GM18499 (cell line): ENCODE data around the gene BCAS4.

ENCODE experiments used
- ATAC-seq: cut with Tn5 transposase; IDR thresholded peaks from one replicate; pipeline ENCODE4 v1.9.1; 2021; ENCODE audit warnings: moderate number of reproducible peaks; ENCODE audit not compliant: insufficient read depth, unreplicated experiment

The BCAS4 gene

DNA sequence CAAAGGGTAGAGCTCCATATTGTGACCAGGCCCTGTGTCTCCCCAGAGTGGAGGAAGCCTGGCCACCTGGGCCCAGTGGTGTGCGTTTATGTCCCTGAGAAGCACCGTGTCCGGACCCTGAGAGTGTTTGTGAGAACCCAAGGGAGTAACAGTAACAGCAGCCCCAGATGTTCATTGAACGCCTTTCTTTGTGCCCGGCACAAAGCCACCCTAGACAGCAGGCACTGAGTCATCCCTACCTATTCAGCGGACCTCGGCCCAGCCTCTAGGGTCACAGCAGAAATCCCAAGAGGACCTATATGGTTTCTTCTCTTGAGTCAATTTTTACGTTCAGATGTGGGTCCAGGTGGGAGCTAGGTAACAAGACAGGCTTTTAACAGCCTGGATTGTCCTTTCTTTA, 24.5 kb downstream of the BCAS4 start:
- ATAC-seq: no peak

DNA sequence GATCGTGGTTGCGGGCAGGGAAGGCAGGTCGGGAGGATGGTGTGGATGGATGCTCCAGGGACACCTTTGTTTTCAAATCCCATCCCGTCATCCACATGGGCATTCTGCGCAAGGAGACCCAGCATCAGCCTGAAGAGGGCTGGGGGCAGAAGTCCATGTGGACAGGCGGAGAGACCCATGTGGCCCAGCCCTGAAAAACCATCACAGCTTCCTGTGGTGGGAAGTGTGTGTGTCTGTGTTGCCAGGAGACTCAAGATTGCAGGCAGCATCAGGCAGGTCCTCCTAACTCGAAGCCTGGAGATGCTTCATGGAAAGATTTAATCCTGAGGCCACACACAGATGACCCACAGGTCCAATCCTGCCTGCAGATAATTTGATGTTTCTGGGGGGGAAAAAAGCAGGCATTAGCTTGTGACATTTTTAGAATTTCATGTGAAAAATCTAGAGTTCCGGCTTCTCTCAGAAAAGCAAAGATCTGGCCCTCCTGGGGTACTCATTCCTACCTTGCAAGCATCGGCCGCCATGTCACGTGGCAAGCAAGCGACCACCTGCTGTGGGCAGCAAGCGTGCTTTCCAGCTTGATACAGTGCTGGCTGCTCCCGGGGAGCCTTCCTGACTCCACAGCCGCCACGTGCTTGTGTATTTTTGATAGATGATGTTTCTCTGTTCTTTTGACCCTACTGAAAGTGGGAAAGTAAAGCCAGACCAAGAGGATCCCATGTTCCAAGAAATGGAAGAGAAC, 25.8 kb downstream of the BCAS4 start:
- no peak for ATAC-seq

DNA sequence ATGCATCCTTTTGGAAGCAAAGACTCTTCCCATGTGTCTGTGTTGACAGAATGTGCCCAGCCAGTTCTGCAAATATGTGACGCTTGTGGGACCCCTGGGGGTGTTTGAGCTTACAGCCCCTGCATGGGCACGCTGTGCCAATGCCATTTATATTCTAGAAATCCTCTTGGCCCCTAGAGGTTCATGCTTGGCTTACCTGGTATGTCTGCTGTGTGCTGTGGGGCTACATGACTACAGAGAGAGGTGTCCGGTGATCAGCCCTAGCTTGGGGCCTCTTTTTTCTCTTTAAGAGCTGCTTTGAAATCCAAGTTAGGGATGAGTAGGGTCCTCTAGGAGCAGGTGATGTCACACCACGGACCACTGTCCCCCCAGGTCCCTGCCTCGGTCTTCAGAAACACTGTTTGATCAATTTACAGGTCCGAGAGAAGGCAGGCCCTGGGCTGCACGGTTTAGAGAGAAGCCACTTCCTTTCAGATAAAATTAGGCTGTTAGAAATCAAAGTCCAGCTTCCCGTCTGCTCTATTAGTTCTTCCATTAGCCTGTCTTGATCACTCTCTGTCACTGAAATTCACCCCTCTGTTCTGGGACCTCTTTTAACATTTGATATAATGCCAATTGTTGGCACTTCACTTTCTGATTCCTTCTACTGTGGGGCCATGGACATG, 26.5 kb downstream of the BCAS4 start:
- ATAC-seq: no peak

DNA sequence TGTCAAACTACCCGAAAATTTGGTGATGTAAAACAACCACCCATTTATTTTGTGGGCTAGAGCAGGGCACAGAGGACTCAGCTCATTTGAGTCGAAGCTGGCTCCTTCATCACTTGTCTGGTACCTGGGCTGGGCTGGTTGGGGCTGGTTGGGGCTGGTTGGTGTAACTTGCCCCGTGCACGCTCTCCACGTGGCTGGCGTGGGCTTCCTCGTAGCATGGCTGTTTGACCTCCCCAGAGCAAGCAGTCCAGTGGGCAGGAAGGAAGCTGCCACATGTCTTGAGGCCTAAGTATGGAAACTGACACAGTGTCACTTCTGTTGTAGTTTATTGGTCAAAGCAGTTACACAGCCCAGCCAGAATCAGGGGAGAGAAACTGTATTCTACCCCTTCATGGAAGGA, 27.1 kb downstream of the BCAS4 start:
- no peak for ATAC-seq

DNA sequence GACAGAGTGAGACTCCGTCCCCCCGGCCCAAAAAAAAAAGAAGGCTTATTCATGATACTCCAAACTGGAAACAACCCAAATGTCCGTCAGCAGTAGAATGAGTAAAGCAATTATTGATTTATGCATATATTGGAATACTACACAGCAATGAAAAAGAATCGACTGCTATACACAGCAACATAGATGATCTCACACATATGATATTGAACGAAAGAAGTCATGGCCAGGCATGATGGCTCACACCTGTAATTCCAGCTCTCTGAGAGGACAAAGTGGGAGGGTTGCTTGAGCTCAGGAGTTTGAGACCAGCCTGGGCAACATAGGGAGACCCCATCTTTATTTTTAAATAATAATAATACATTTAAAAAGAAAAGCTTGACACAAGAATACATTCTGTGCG, 28.5 kb downstream of the BCAS4 start:
- ATAC-seq: no peak

DNA sequence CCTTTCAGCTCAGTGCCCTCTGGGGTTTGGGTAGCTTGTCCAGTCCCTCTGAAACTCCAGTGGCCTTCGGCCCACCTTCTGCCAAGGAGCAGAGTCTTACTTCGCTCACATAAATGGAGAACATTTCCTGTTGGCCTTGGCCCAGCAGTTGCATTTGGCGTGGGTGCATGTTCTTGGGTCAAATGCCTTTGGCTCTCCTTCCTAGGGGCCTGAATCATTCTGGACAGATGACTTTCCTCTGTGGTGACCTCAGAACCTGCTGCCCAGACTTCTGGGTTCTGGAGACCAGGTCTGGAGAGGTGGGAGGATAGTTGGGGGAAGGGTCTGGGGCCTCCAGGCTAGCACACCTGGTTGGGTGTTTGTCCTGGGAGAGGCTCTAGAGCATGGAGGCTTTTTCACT, 29.3 kb downstream of the BCAS4 start:
- no peak for ATAC-seq

DNA sequence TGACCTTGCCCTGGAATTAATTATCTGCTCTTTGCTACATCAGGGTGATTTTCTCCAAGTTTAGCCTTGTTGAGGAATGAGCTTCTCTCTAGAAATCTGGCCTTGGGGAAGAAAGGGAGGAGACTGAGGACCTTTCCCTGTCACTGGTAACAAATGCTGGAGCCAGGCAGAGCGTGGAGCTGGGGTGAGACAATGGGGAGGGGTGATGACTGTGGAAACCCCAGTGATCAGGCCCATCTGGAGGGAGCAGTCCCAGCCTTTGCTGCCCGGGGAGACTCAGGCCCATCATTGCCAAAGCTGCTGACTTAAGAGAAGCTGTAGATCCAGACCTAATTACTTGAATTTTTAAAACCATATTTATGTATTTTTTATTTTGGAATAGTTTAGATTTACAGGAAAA, 31.3 kb downstream of the BCAS4 start:
- ATAC-seq: no peak

DNA sequence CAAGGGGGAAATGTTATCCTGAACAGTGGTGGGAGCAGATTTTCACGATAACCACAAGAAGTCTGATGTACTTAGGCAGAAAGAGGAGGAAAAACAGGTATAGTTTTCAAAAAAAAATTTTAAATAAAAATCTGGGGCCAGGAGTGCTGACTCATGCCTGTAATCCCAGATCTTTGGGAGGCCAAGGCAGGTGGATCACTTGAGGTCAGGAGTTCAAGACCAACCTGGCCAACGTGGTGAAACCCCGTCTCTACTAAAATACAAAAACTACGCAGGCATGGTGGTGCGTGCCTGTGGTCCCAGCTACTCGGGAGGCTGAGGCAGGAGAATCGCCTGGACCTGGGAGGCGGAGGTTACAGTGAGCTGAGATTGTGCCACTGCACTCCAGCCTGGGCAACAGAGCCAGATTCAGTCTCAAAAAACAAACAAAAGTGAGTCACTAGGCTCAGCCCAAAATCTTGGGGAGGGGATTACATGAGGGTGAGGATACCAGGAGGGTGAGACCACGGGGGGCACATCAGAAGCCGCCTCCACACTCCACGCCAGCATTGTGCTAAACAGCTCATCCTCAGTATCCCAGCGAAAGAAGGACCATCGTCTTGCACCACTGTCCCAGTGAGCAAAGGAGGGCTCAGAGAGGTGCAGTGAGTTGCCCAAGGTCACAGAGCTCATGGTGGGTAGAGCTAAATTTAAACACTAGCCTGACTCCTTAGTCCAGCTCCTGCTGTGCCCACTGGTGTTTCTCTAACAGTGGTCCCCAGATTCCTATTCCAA, 33.7 kb downstream of the BCAS4 start:
- ATAC-seq: no peak

DNA sequence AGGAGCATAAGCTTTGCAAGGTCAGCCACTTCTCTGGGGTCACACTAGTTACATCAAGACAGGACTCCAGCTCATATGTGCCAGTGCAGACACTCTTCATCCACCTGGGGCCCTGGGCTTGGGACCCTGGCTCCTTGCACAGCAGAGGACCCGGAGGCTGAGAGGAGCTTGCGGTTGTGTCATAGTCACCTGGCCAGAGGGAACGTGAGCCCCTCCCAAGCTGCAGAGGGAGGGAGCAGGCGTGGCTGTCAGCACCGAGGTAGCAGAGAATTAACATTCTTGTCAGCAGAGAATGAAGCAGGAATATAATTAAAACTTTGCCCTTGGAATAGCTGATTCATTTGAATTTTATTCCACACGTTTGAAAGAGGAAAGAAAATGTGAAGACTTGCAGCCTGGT, 36.8 kb downstream of the BCAS4 start:
- no peak for ATAC-seq

DNA sequence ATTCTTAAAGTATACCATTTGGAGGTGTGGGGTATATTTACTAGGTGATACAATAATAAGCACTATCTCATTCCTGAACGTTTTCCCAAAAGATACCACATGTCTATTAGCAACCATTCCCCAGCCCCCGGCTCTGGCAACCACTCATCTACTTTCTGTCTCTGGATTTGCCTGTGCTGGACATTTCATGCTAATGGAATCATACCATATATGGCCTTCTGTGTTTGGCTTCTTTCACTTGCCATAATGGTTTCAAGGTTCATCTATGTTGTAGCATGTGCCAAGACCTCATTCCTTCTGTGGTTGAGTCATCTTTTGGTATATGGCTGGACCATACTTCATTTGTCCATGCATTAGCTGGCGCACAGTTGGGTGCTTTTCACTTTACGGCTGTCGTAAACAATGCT, 39.7 kb downstream of the BCAS4 start:
- no peak for ATAC-seq

DNA sequence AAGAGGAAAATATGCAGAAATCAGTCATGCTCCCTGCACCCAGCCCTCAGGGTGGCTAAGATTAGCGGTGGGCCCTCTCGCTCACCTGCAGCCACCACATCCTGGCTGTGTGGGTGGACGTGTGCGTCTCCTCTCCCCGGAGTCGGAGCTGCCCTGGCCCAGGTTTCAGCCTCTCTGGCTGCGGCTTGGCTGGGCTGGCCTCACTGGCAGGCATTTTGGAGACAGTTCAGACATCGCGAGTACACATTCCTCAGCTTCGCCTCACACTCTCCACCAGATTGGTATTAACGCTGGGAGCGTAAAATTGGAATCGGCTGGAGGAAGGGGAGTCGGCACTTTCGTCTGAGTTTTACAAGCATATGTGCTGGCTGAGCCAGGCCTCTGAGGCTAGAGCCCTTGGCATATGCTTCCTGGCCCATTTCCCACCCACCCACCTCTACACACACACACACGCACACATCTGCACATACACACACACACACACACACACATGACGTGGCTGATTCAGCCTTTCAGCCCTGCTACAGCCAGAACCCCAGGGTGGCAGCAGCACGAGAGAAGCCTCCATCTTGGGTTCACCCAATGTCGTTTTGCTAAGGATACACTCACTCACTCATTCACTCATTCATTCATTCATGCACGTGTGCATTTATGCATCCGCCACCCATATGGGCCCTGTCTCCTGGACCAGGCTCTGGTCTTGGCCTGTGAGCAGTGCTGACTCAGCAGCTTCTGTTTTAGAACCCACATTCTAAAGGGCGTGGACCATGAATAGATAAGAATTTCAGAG, 42.9 kb downstream of the BCAS4 start:
- ATAC-seq: no peak

DNA sequence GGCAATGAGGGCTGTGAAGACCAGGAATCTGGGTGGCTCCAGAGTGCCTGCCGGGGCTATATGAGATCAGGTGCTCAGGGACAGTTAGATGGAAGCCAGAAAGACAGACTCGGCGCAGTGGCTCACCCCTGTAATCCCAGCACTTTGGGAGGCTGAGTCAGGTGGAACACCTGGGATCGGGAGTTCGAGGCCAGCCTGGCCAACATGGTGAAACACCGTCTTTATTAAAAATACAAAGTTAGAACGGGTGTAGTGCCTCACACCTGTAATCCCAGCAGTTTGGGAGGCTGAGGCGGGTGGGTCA, 43.4 kb downstream of the BCAS4 start:
- no peak for ATAC-seq

DNA sequence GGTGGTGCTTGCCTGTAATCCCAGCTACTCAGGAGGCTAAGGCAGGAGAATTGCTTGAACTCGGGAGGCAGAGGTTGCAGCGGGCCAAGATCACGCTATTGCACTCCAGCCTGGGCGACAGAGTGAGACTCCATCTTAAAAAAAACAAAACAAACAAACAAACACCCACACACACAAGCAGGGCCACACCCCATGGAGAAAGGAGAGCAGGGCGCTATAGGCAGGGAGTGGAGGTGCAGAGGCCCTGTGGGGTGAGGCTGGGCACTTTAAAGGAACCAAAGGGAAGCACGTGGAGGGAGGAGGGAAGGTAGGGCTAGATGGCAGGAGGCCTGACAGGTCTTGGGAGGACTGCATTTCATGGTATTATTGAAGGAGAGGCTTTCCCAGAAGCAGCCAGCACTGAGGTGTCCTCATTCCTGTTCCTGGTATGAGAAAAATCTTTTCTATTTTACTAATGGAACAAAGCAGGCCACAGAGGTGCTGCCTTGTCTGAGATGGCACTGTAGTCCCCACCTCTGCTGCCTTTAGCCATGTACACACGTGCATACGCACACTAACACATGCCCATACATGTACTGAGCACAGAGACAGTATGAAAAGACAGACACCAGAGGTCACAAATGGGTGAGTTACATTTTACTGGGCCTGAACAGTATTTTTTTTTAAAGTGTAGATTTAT, 44.0 kb downstream of the BCAS4 start:
- no peak for ATAC-seq

DNA sequence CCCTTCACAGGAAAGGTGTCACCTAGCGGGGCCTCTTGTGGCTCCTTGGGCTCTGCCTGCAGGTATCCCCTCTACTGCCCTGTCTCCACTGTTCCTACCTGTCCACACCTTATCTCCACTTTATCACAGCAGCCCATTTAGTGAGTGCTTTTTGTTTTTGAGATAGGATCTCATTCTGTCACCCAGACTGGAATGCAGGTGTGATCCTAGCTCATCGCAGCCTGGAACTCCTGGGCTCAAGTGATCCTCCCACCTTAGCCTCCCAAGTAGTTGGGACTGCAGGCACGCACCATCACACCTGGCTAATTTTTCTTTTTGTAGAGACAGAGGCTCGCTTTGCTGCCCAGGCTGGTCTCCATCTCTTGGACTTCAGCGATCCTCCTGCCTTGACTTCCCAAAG, 48.0 kb downstream of the BCAS4 start:
- no peak for ATAC-seq

DNA sequence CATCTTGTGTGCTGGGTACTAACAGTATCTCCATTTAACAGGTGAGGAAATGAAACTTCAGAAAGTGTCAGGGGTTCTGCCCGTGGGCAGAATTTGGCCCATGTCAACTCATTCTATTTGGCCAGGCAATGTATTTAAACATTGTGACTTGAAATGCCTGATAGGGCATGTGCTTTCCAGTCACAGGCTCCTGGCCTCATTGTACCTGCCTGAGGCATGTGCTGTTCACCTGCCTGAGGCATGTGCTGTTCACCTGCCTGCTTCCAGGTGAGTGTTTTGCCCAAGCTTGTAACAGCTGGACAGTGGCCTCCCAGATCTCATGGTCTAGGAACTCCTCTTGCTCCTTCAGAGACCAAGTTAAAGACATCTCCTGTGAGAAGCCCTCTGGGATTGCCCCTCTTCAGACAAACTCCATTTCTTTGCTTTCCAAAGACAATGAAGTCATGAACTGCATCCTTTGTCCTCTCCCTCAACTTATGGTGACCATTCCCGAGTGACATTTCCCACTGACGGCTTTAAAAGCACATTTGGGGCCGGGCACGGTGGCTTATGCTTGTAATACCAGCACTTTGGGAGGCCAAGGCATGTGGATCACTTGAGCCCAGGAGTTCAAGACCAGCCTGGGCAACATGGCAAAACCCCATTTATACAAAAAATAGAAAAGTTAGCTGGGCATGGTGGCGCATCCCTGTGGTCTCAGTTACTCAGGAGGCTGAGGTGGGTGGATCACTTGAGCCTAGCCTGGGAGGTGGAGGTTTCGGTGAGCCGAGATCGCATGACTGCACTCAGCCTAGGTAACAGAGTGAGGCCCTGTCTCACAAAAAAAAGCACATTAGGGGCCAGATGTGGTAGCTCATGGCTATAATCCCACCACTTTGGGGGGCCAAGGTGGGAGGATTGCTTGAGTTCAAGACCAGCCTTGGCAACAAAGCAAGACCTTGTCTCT, 48.7 kb downstream of the BCAS4 start:
- ATAC-seq: no peak

DNA sequence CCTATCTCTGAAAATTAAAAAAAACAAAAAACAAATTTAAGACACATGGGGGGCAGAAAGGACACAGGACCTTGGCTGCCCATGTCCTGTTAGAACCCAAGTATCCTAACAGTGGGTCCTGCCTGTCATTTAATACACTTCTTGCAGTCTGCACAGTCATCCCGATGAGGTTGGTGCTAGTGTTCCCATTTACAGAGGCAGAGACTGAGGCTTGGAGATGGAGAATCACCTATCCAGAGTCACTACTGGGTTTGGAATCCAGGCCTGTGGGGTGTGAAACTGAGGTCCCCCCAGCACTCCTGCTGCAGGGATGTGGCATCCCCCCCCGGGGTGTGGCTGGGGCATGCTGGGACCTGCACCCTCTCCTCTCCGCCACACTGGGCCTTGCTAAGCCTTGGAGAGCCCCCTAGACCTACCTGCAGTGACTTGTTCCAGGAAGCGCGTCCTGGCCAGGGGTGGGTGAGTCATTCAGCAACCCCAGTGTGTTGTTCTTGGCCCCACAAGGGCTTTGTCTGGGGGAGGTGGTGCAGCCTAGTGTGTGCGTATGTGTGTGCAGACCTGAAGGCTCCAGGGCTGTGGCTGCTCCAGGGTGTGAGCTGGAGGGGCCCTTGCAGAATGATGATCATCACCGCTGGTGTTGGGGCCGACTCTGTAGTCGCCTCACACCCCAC, 49.7 kb downstream of the BCAS4 start:
- ATAC-seq: peak; percentile 88

DNA sequence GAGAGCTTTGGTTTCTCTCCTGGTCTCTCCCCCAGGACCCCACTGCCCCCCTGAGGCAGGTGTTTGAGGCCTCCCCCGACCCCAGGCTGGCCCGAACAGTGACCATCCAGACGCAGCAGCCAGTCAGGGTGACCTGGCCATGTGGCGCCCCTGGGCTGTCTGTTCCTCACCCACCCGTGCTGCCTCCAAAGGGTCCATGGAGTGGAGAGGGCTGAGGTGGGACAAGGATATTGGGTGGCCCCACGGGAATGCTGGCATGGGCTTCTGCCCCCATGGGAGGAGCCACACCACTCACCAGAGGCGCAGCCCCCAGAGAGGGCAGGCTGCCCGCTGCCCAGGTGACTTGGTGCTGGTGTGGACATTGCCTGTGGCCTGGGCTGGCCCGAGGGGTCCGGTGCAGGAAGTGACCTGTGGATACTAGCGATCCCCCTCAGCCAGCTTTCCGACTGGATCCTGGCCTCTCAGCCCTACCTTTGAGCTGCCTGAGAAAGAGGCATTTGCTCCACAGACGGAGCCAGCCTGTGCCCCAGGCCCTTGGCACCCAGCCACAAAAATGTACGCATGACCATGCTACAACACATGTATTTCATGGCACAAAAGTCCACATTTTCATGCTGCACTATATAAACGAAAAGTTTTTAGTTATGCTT, 50.8 kb downstream of the BCAS4 start:
- no peak for ATAC-seq

DNA sequence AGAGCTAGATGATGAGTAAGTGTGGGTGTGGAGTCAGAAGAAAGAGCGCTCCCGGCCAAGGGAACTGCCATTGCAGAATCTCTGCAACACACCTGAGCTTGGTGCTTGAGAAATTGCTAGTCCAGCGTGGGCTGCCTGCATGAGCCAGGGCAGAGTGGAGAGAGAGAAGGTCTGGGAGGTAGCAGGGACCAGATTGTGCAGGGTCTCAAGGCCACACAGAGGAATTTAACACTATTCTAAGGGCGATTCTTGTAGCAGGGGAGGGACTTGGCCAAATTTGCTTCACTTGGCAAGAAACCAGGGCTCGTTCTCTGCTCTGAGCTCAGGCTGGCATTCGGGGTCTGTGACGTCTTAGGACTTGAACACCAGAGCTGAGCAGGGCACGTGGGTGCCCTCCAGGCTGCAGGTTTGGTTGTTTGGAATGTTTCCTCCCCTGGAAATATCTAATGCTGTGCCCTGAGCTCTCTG, 53.5 kb downstream of the BCAS4 start:
- ATAC-seq: no peak
